HT1080 (cell line): Measurements from ENCODE around the gene CSNK1A1. TPM values are rescaled to one million over a fixed set of nuclear protein-coding genes. Genes with fewer than 3 reads are reported as not detected.
"Not testable (repeated sequence)": the region's sequence is repeated elsewhere in the genome, so short reads cannot be mapped to it uniquely, and the experiment has no call there.

Experiments
- DNase-seq: peaks from one replicate; pipeline ENCODE4 v3.0.0-alpha.2; 2015; ENCODE audit warnings: low read depth
- total RNA-seq: library from RNA; depleted of rRNA; stranded (reverse); fragments of >200 nt; shearing (Covaris generic); gene quantifications from 2 replicates; pipeline ENCODE4 v1.2.3, GENCODE V29; 2014

Gene CSNK1A1
- total RNA-seq, 1 experiment from 2014 or later, result 454 TPM

GRCh38 chr5:149490599-149491485, 60.4 kb downstream of the CSNK1A1 start:
- DNase-seq, result no peak

- DNase-seq, result no peak
These were observed 61.6 kb downstream of the CSNK1A1 start for GRCh38 chr5:149489605-149490037.

GRCh38 chr5:149488645-149489306, 62.5 kb downstream of the CSNK1A1 start:
- no peak for DNase-seq

- no peak for DNase-seq
These were observed 63.6 kb downstream of the CSNK1A1 start for GRCh38 chr5:149487672-149488071.

GRCh38 chr5:149486726-149487635, 64.3 kb downstream of the CSNK1A1 start:
- peak; percentile 64 for DNase-seq

- peak; percentile 99 for DNase-seq
These were observed 65.3 kb downstream of the CSNK1A1 start for GRCh38 chr5:149485655-149486615.

- DNase-seq, result no peak
These were observed 69.8 kb downstream of the CSNK1A1 start for GRCh38 chr5:149481485-149481884.

- DNase-seq, result no peak
These were observed 72.5 kb downstream of the CSNK1A1 start for GRCh38 chr5:149478761-149479160.

GRCh38 chr5:149475777-149476176, 75.5 kb downstream of the CSNK1A1 start:
- DNase-seq, result no peak

GRCh38 chr5:149474198-149474597, 77.0 kb downstream of the CSNK1A1 start:
- DNase-seq, result peak; percentile 41

- no peak for DNase-seq
These were observed 77.8 kb downstream of the CSNK1A1 start for GRCh38 chr5:149473441-149473840.

- DNase-seq, result no peak
These were observed 78.8 kb downstream of the CSNK1A1 start for GRCh38 chr5:149472399-149472798.

- peak; percentile 50 for DNase-seq
These were observed 79.6 kb downstream of the CSNK1A1 start for GRCh38 chr5:149471406-149472183.

GRCh38 chr5:149470942-149471341, 80.3 kb downstream of the CSNK1A1 start:
- no peak for DNase-seq

GRCh38 chr5:149466457-149466972, 84.7 kb downstream of the CSNK1A1 start:
- peak; percentile 78 for DNase-seq

GRCh38 chr5:149464796-149465489, 86.3 kb downstream of the CSNK1A1 start:
- no peak for DNase-seq

GRCh38 chr5:149461907-149462306, 89.3 kb downstream of the CSNK1A1 start:
- not testable (repeated sequence) for DNase-seq

- DNase-seq, result no peak
These were observed 91.3 kb downstream of the CSNK1A1 start for GRCh38 chr5:149459891-149460290.

- no peak for DNase-seq
These were observed 93.9 kb downstream of the CSNK1A1 start for GRCh38 chr5:149457393-149457763.
